Measurements from ENCODE around the gene AGPAT1.
"Not testable (repeated sequence)": the region's sequence is repeated elsewhere in the genome, so short reads cannot be mapped to it uniquely, and the experiment has no call there.

AGPAT1 gene, protein sequence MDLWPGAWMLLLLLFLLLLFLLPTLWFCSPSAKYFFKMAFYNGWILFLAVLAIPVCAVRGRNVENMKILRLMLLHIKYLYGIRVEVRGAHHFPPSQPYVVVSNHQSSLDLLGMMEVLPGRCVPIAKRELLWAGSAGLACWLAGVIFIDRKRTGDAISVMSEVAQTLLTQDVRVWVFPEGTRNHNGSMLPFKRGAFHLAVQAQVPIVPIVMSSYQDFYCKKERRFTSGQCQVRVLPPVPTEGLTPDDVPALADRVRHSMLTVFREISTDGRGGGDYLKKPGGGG

GRCh38 chr6:32175711-32176475 lies at the start of gene AGPAT1:
TSS of gene AGPAT1 (minus strand) at chr6:32176084. CDS start at chr6:32171496, 4,588 bp downstream.
- peak; percentile 99 for DNase-seq (ENCODE audit: low spot score)

- DNase-seq (ENCODE audit: low spot score), result no peak
These were observed 48.8 kb upstream of the AGPAT1 start for GRCh38 chr6:32224696-32225095.

DNA sequence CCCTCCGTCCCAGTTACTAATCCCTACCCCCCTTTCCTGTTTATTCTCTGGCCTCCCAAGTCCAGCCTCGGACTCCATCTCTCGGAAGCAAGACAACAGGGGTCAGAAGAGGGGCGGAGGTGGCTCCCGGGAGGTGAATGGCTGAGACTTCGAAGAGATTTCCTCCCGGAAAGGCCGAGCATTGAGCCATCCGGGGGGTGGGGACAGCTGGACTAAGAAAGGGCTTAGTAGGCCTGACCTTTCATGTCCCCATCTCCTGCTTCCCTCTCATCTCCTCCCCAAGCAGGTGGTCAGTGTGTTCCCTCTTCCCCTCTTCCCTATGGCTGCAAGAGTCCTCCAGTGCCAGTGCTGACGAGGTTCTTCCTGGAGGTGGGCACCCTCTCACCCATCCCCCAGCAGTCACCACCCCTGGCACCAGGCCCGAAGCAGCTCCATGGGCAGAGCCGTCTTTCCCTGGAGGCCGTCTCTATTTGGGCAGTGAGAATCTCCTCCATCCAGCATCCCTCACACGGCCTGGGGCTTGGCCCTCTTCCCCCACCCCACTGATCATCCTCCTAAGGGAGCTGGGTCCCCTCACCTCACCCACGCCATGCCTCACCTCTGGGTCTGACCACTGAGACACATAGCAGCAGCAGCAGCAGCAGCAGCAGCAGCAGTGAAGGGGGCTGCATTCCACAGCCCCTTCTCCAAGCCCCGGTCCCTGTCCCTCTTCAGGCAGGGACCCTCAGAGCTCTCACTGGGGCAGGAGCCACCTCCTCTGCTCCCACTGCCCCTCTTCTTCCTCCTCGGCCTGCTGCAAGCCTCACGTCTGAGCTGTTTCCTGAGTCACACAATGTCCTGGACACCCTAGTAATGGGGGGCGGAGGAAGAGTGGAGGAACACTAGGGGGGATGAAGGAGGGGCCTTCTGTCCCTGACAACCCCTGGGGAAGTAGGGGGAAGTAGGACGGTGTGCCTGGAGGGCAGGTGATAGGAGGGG lies 47.7 kb upstream of the AGPAT1 start, which contains the start of gene NOTCH4:
Gene NOTCH4 (minus strand): TSS at position 810 of the 978 bp plus-strand sequence. CDS start 139 bp downstream, at position 671.
- no peak for DNase-seq (ENCODE audit: low spot score)

- no peak for DNase-seq (ENCODE audit: low spot score)
These were observed 46.7 kb upstream of the AGPAT1 start for GRCh38 chr6:32222333-32223230.

DNA sequence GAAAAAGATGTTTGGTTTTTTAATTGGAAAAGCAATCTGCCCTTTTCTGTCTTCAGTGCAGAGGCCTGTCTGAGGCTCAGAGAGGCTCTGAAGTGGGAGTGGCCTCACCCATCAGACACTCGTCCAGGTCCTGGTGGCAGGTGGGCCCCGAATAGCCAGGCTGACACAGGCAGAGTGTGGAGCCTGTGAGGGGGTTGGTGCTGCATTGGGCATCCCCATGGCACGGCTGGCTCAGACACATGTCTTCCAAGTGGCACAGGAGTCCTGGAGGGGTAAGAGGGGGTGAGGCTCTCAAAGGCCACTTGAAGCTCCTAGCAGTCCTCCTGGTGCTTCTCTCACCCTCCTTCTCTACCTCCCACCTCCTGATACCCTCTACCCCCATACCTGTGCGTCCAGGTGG lies 44.1 kb upstream of the AGPAT1 start:
- no peak for DNase-seq (ENCODE audit: low spot score)

- no peak for DNase-seq (ENCODE audit: low spot score)
These were observed 42.3 kb upstream of the AGPAT1 start for GRCh38 chr6:32218167-32218566.

DNA sequence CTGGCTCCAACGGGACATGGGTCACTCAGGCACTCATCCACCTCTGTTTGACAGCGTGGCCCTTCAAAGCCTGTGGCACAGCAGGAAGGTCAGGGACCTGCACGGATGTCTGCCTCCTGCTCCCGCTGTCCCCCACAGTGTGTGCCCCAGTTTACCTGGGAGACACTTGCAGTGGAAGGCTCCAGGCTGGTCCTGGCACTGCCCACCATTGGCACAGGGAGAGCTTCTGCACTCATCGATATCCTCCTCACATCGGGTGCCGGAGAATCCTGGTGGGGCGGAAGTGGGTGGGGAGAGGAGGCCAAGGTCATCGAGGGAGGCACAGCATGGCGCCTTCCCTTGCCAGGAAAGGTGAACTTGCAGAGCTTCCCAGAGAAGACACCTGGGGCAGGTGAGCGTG lies 41.1 kb upstream of the AGPAT1 start:
- DNase-seq (ENCODE audit: low spot score), result no peak

DNA sequence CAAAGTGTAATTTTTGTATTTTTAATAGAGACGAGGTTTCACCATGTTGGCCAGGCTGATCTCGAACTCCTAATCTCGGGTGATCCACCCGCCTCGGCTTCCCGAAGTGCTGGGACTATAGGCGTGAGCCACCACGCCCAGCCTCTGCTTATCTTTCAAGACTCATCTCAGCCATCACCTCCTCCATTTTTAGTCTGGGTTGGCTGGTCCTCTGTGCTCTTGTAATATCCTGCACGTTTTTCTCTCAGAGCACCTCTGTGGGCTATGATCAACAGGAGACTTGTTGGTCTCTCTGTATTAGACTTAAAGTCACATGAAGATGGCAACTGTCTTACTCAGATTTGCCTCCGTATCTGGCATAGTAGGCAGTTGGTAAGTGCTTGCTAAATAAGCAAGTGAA lies 40.4 kb upstream of the AGPAT1 start:
- DNase-seq (ENCODE audit: low spot score), result no peak

- no peak for DNase-seq (ENCODE audit: low spot score)
These were observed 39.7 kb upstream of the AGPAT1 start for GRCh38 chr6:32215617-32216016.

DNA sequence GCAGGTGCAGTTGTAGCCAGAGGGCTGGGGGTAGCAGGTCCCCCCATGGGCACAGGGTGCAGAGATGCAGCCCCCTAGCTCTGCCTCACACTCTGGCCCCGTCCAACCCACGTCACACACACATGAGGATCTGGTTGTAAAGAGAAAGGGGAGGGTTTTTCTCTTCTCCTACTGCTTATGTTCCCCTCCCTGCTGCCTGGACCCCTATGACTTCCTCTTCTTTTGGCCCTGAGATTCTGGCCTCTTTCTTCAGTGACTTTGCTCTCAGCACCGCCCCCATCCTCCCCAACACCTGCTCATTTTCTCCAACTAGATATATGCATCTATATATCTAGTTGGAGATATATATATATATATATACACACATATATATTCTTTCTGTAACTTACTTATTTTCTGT lies 38.2 kb upstream of the AGPAT1 start:
- DNase-seq (ENCODE audit: low spot score), result no peak

DNA sequence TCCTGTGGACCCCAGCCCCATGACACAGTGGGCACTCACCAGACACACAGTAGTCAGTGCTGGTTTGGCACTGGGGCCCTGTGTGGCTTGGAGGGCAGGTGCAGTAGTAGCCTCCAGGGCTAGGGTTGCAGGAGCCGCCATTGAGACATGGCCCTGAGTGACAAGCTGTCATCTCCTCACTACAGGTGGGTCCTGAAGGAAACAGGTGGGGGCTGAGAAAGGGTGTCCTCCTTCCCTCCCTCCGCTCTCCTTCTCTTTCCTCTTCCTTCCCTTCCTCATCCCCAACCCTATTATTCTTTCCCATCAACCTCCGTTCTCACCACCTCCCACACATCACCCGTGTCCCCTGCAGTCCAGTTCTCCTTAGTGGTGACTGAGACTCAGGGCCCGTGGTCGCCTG lies 37.8 kb upstream of the AGPAT1 start:
- DNase-seq (ENCODE audit: low spot score), result no peak

- no peak for DNase-seq (ENCODE audit: low spot score)
These were observed 36.3 kb upstream of the AGPAT1 start for GRCh38 chr6:32212076-32212760.

DNA sequence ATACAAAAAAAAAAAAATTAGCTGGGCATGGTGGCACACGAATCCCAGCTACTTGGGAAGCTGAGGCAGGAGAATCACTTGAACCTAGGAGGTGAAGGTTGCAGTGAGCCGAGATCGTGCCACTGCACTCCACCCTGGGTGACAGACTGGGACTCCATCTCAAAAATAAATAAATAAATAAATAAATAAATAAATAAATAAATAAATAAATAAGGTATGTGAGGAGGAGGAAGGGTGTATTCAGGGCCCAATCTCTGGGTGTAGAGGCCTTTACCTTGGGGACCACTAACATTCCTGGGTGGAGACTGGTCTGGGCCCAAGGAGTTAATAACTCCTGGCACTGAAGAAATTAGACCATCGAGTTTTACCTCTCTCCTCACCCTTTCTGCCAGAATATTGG lies 35.5 kb upstream of the AGPAT1 start:
- not testable (repeated sequence) for DNase-seq (ENCODE audit: low spot score)

GRCh38 chr6:32210191-32210601 lies 34.3 kb upstream of the AGPAT1 start:
- DNase-seq (ENCODE audit: low spot score), result no peak

- DNase-seq (ENCODE audit: low spot score), result no peak
These were observed 33.1 kb upstream of the AGPAT1 start for GRCh38 chr6:32208996-32209395.

GRCh38 chr6:32204268-32204715 lies 28.4 kb upstream of the AGPAT1 start:
- DNase-seq (ENCODE audit: low spot score), result no peak

- no peak for DNase-seq (ENCODE audit: low spot score)
These were observed 27.8 kb upstream of the AGPAT1 start for GRCh38 chr6:32203426-32204267.

- no peak for DNase-seq (ENCODE audit: low spot score)
These were observed 26.3 kb upstream of the AGPAT1 start for GRCh38 chr6:32202186-32202585.

DNA sequence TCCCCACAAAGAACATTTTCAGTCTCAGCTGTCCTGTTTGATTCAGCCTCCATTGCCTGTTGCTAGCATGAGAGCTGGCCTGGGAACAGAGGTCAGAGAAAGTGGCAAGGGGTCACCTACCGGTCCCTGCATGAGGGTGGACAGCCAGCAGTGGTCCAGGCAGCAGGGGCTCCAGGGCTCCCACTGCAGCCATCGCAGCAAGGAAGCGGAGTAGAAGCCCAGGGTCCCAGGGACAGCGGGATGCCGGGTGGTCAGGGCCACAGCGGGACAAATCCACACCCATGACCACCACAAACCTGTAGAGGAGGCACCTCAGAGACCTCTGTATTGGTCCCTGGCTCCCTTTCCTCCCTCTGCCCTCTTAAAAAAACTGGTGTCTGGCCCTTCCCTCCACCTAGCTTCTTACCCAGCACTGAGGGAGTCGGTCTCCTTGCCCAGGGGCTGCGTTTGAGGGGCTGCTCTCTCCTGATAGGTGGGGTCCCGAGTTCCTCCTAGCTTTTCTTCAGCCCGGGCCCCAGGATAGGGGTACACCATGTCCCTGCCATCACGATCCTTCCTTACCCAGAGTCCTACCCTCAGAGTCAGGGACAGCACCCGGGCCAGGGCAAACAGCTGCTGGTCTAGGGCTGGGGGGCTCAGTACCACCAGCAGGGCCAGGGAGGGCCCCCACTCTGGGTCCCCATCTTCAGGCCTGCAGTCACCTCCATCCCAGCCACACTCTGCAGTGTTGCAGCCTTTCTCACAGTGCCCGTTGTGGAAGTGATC lies 25.0 kb upstream of the AGPAT1 start:
- no peak for DNase-seq (ENCODE audit: low spot score)
